Lower lobe of right lung (tissue), 2 donors: Measurements from ENCODE around the gene GP2. TPM values are rescaled to one million over a fixed set of nuclear protein-coding genes. Genes with fewer than 3 reads are reported as not detected.

Source experiments
- ATAC-seq, 2 donors: fragments of 200-7000 bp; cut with Tn5 transposase; one replicate each; pipeline ENCODE4 v1.9.1; 2020 to 2022; ENCODE audit warnings: mild to moderate bottlenecking in 2 of 2, moderate library complexity in 2 of 2
- DNase-seq: peaks from one replicate; pipeline ENCODE4 v3.0.0-alpha.2; 2020
- H3K27ac ChIP-seq: fragments of 200-600 bp; one replicate; pipeline ENCODE4 v1.8.0; 2022
- H3K27me3 ChIP-seq: fragments of 200-600 bp; one replicate; pipeline ENCODE4 v1.8.0; 2022; ENCODE audit warnings: low read depth
- H3K36me3 ChIP-seq: fragments of 200-600 bp; one replicate; pipeline ENCODE4 v1.8.0; 2022; ENCODE audit warnings: mild to moderate bottlenecking
- H3K4me1 ChIP-seq: fragments of 200-600 bp; one replicate; pipeline ENCODE4 v1.8.0; 2022
- H3K4me3 ChIP-seq: fragments of 200-600 bp; one replicate; pipeline ENCODE4 v1.8.0; 2022; ENCODE audit warnings: mild to moderate bottlenecking
- H3K9me3 ChIP-seq: fragments of 200-600 bp; one replicate; pipeline ENCODE4 v1.8.0; 2022
- CTCF ChIP-seq: fragments of 200-600 bp; IDR thresholded peaks from one replicate; pipeline ENCODE4 v1.8.0; 2022; ENCODE audit warnings: antibody characterized with exemption, mild to moderate bottlenecking
- intact Hi-C: fragments of 100-400 bp; cut with DNase I; formaldehyde crosslinking; loops from one replicate; pipeline ENCODE4 v1.11.0; 2022
- total RNA-seq: library from RNA; stranded (reverse); fragmentation: NEBNext Ultra II Directional; extraction: Animal tissue kit (Norgen Biotek cat#: 25700); gene quantifications from one replicate; pipeline ENCODE4 v1.2.1, GENCODE V29; 2021
- donor health status: DM: no; HTN: yes; CAD: no; lungs with severe emphysema.

Gene GP2
- total RNA-seq, 1 donor from 2014 or later, result 0.18 TPM

- intact Hi-C loops, result no loop called here
- peak; percentile 63 for TF ChIP-seq CTCF
- no peak for DNase-seq
- Histone ChIP-seq H3K4me1 (no peaks in the 10 kb centered on the region), H3K4me3 (no peak overlapping the region), H3K27ac (no peak overlapping the region), H3K36me3 (no peaks in the 10 kb centered on the region), H3K27me3 (no peaks in the 10 kb centered on the region), H3K9me3 (no peaks in the 10 kb centered on the region)
- ATAC-seq, result peak; percentile 67 to 74
Measured at GRCh38 chr16:20300312-20301097, 26.8 kb downstream of the GP2 start.

- intact Hi-C loops, result no loop called here
- ATAC-seq (no peak), DNase-seq (no peak)
- Histone ChIP-seq H3K27me3 (no peaks in the 10 kb centered on the region), H3K27ac (no peak overlapping the region), H3K4me1 (no peaks in the 10 kb centered on the region), H3K4me3 (no peak overlapping the region), H3K9me3 (no peaks in the 10 kb centered on the region), H3K36me3 (no peaks in the 10 kb centered on the region)
- TF ChIP-seq CTCF, result no peak
Measured at GRCh38 chr16:20298452-20298851, 28.9 kb downstream of the GP2 start.

- Histone ChIP-seq H3K27ac (no peak overlapping the region), H3K27me3 (peaks cover 8% of the 10 kb centered on the region), H3K9me3 (no peaks in the 10 kb centered on the region), H3K36me3 (no peaks in the 10 kb centered on the region), H3K4me3 (no peak overlapping the region), H3K4me1 (no peaks in the 10 kb centered on the region)
- intact Hi-C loops, result no loop called here
- ATAC-seq, result no peak
- no peak for DNase-seq
- TF ChIP-seq CTCF, result no peak
Measured at GRCh38 chr16:20291208-20292206, 35.8 kb downstream of the GP2 start.

GRCh38 chr16:20289571-20289970 lies 37.7 kb downstream of the GP2 start:
- Histone ChIP-seq H3K36me3 (no peaks in the 10 kb centered on the region), H3K9me3 (no peaks in the 10 kb centered on the region), H3K27me3 (peaks cover 8% of the 10 kb centered on the region), H3K4me1 (no peaks in the 10 kb centered on the region), H3K27ac (no peak overlapping the region), H3K4me3 (no peak overlapping the region)
- no peak for ATAC-seq
- intact Hi-C loops, result no loop called here
- DNase-seq, result no peak
- no peak for TF ChIP-seq CTCF

- DNase-seq (no peak), ATAC-seq (no peak)
- no peaks in the 10 kb centered on the region for H3K36me3 ChIP-seq
- no peak for TF ChIP-seq CTCF
- no peaks in the 10 kb centered on the region for H3K4me1 ChIP-seq
- H3K27me3 ChIP-seq, result peaks cover under 1% of the 10 kb centered on the region
- no peak overlapping the region for H3K4me3 ChIP-seq
- intact Hi-C loops, result no loop called here
- no peaks in the 10 kb centered on the region for H3K9me3 ChIP-seq
- H3K27ac ChIP-seq, result no peak overlapping the region
Measured at GRCh38 chr16:20285993-20286499, 41.3 kb downstream of the GP2 start.
